Measurements from ENCODE around the gene PGRMC2.
"Not testable (repeated sequence)": the region's sequence is repeated elsewhere in the genome, so short reads cannot be mapped to it uniquely, and the experiment has no call there.

The PGRMC2 gene

GRCh38 chr4:128267171-128267570 is 20.4 kb downstream of the PGRMC2 start:
- not testable (repeated sequence) for H3K27me3 ChIP-seq (ENCODE audit: low read depth, low read length); H3K4me3 ChIP-seq (ENCODE audit: low read depth in 1 of 2, low read length in 2 of 2); H3K9me3 ChIP-seq (ENCODE audit: control insufficient read depth in 1 of 2, low read length in 2 of 2); H3K4me1 ChIP-seq (ENCODE audit: control insufficient read depth in 1 of 2, insufficient read depth in 2 of 2, low read length in 2 of 2); H3K27ac ChIP-seq (ENCODE audit: low read length)
- peaks cover 11 to 18% of the 10 kb centered on the region in 2 donors for H3K36me3 ChIP-seq (ENCODE audit: control insufficient read depth in 1 of 2, insufficient read depth in 2 of 2, low read length in 2 of 2)

GRCh38 chr4:128265550-128265949 is 22.1 kb downstream of the PGRMC2 start:
- not testable (repeated sequence) for H3K27me3 ChIP-seq (ENCODE audit: low read depth, low read length); H3K9me3 ChIP-seq (ENCODE audit: control insufficient read depth in 1 of 2, low read length in 2 of 2); H3K27ac ChIP-seq (ENCODE audit: low read length); H3K4me1 ChIP-seq (ENCODE audit: control insufficient read depth in 1 of 2, insufficient read depth in 2 of 2, low read length in 2 of 2); H3K4me3 ChIP-seq (ENCODE audit: low read depth in 1 of 2, low read length in 2 of 2)
- H3K36me3 ChIP-seq (ENCODE audit: control insufficient read depth in 1 of 2, insufficient read depth in 2 of 2, low read length in 2 of 2): peaks cover 11% of the 10 kb centered on the region in 2 donors

GRCh38 chr4:128259889-128260288 is 27.7 kb downstream of the PGRMC2 start:
- H3K27ac ChIP-seq (ENCODE audit: low read length); H3K27me3 ChIP-seq (ENCODE audit: low read depth, low read length); H3K36me3 ChIP-seq (ENCODE audit: control insufficient read depth in 1 of 2, insufficient read depth in 2 of 2, low read length in 2 of 2); H3K4me1 ChIP-seq (ENCODE audit: control insufficient read depth in 1 of 2, insufficient read depth in 2 of 2, low read length in 2 of 2); H3K9me3 ChIP-seq (ENCODE audit: control insufficient read depth in 1 of 2, low read length in 2 of 2); H3K4me3 ChIP-seq (ENCODE audit: low read depth in 1 of 2, low read length in 2 of 2): not testable (repeated sequence)

- not testable (repeated sequence) for H3K9me3 ChIP-seq (ENCODE audit: control insufficient read depth in 1 of 2, low read length in 2 of 2); H3K4me1 ChIP-seq (ENCODE audit: control insufficient read depth in 1 of 2, insufficient read depth in 2 of 2, low read length in 2 of 2); H3K4me3 ChIP-seq (ENCODE audit: low read depth in 1 of 2, low read length in 2 of 2); H3K27me3 ChIP-seq (ENCODE audit: low read depth, low read length); H3K27ac ChIP-seq (ENCODE audit: low read length); H3K36me3 ChIP-seq (ENCODE audit: control insufficient read depth in 1 of 2, insufficient read depth in 2 of 2, low read length in 2 of 2)
Observed at GRCh38 chr4:128258166-128258565, 29.4 kb downstream of the PGRMC2 start.

GRCh38 chr4:128256539-128256938 is 31.1 kb downstream of the PGRMC2 start:
- Histone ChIP-seq H3K27ac (ENCODE audit: low read length) (no peak overlapping the region), H3K36me3 (ENCODE audit: control insufficient read depth in 1 of 2, insufficient read depth in 2 of 2, low read length in 2 of 2) (no peaks in the 10 kb centered on the region), H3K4me3 (ENCODE audit: low read depth in 1 of 2, low read length in 2 of 2) (no peak overlapping the region), H3K9me3 (ENCODE audit: control insufficient read depth in 1 of 2, low read length in 2 of 2) (no peaks in the 10 kb centered on the region), H3K4me1 (ENCODE audit: control insufficient read depth in 1 of 2, insufficient read depth in 2 of 2, low read length in 2 of 2) (no peaks in the 10 kb centered on the region), H3K27me3 (ENCODE audit: low read depth, low read length) (no peaks in the 10 kb centered on the region)

GRCh38 chr4:128255906-128256305 is 31.7 kb downstream of the PGRMC2 start:
- H3K4me1 ChIP-seq (ENCODE audit: control insufficient read depth in 1 of 2, insufficient read depth in 2 of 2, low read length in 2 of 2): no peaks in the 10 kb centered on the region
- H3K36me3 ChIP-seq (ENCODE audit: control insufficient read depth in 1 of 2, insufficient read depth in 2 of 2, low read length in 2 of 2): no peaks in the 10 kb centered on the region
- H3K4me3 ChIP-seq (ENCODE audit: low read depth in 1 of 2, low read length in 2 of 2): no peak overlapping the region
- H3K9me3 ChIP-seq (ENCODE audit: control insufficient read depth in 1 of 2, low read length in 2 of 2): no peaks in the 10 kb centered on the region
- H3K27ac ChIP-seq (ENCODE audit: low read length): no peak overlapping the region
- no peaks in the 10 kb centered on the region for H3K27me3 ChIP-seq (ENCODE audit: low read depth, low read length)

- Histone ChIP-seq H3K4me1 (ENCODE audit: control insufficient read depth in 1 of 2, insufficient read depth in 2 of 2, low read length in 2 of 2) (no peaks in the 10 kb centered on the region), H3K4me3 (ENCODE audit: low read depth in 1 of 2, low read length in 2 of 2) (no peak overlapping the region), H3K27ac (ENCODE audit: low read length) (no peak overlapping the region), H3K36me3 (ENCODE audit: control insufficient read depth in 1 of 2, insufficient read depth in 2 of 2, low read length in 2 of 2) (no peaks in the 10 kb centered on the region), H3K9me3 (ENCODE audit: control insufficient read depth in 1 of 2, low read length in 2 of 2) (peaks cover 0 to 3% of the 10 kb centered on the region in 2 donors), H3K27me3 (ENCODE audit: low read depth, low read length) (no peaks in the 10 kb centered on the region)
Observed at GRCh38 chr4:128249787-128250668, 37.6 kb downstream of the PGRMC2 start.

- Histone ChIP-seq H3K36me3 (ENCODE audit: control insufficient read depth in 1 of 2, insufficient read depth in 2 of 2, low read length in 2 of 2) (no peaks in the 10 kb centered on the region), H3K27ac (ENCODE audit: low read length) (no peak overlapping the region), H3K4me1 (ENCODE audit: control insufficient read depth in 1 of 2, insufficient read depth in 2 of 2, low read length in 2 of 2) (no peaks in the 10 kb centered on the region), H3K9me3 (ENCODE audit: control insufficient read depth in 1 of 2, low read length in 2 of 2) (peaks cover 0 to 3% of the 10 kb centered on the region in 2 donors), H3K27me3 (ENCODE audit: low read depth, low read length) (no peaks in the 10 kb centered on the region), H3K4me3 (ENCODE audit: low read depth in 1 of 2, low read length in 2 of 2) (no peak overlapping the region)
Observed at GRCh38 chr4:128247906-128248305, 39.7 kb downstream of the PGRMC2 start.

- H3K27me3 ChIP-seq (ENCODE audit: low read depth, low read length); H3K36me3 ChIP-seq (ENCODE audit: control insufficient read depth in 1 of 2, insufficient read depth in 2 of 2, low read length in 2 of 2); H3K4me3 ChIP-seq (ENCODE audit: low read depth in 1 of 2, low read length in 2 of 2); H3K4me1 ChIP-seq (ENCODE audit: control insufficient read depth in 1 of 2, insufficient read depth in 2 of 2, low read length in 2 of 2); H3K9me3 ChIP-seq (ENCODE audit: control insufficient read depth in 1 of 2, low read length in 2 of 2); H3K27ac ChIP-seq (ENCODE audit: low read length): not testable (repeated sequence)
Observed at GRCh38 chr4:128245391-128245790, 42.2 kb downstream of the PGRMC2 start.

GRCh38 chr4:128244379-128244778 is 43.2 kb downstream of the PGRMC2 start:
- Histone ChIP-seq H3K4me3 (ENCODE audit: low read depth in 1 of 2, low read length in 2 of 2) (no peak overlapping the region), H3K27me3 (ENCODE audit: low read depth, low read length) (no peaks in the 10 kb centered on the region), H3K27ac (ENCODE audit: low read length) (no peak overlapping the region), H3K9me3 (ENCODE audit: control insufficient read depth in 1 of 2, low read length in 2 of 2) (peaks cover 0 to 3% of the 10 kb centered on the region in 2 donors), H3K36me3 (ENCODE audit: control insufficient read depth in 1 of 2, insufficient read depth in 2 of 2, low read length in 2 of 2) (no peaks in the 10 kb centered on the region), H3K4me1 (ENCODE audit: control insufficient read depth in 1 of 2, insufficient read depth in 2 of 2, low read length in 2 of 2) (no peaks in the 10 kb centered on the region)

GRCh38 chr4:128242601-128243000 is 45.0 kb downstream of the PGRMC2 start:
- H3K9me3 ChIP-seq (ENCODE audit: control insufficient read depth in 1 of 2, low read length in 2 of 2): no peaks in the 10 kb centered on the region
- no peak overlapping the region for H3K27ac ChIP-seq (ENCODE audit: low read length)
- no peaks in the 10 kb centered on the region for H3K4me1 ChIP-seq (ENCODE audit: control insufficient read depth in 1 of 2, insufficient read depth in 2 of 2, low read length in 2 of 2)
- no peaks in the 10 kb centered on the region for H3K27me3 ChIP-seq (ENCODE audit: low read depth, low read length)
- no peaks in the 10 kb centered on the region for H3K36me3 ChIP-seq (ENCODE audit: control insufficient read depth in 1 of 2, insufficient read depth in 2 of 2, low read length in 2 of 2)
- no peak overlapping the region for H3K4me3 ChIP-seq (ENCODE audit: low read depth in 1 of 2, low read length in 2 of 2)

- Histone ChIP-seq H3K4me1 (ENCODE audit: control insufficient read depth in 1 of 2, insufficient read depth in 2 of 2, low read length in 2 of 2) (no peaks in the 10 kb centered on the region), H3K9me3 (ENCODE audit: control insufficient read depth in 1 of 2, low read length in 2 of 2) (no peaks in the 10 kb centered on the region), H3K27ac (ENCODE audit: low read length) (no peak overlapping the region), H3K27me3 (ENCODE audit: low read depth, low read length) (no peaks in the 10 kb centered on the region), H3K4me3 (ENCODE audit: low read depth in 1 of 2, low read length in 2 of 2) (no peak overlapping the region), H3K36me3 (ENCODE audit: control insufficient read depth in 1 of 2, insufficient read depth in 2 of 2, low read length in 2 of 2) (no peaks in the 10 kb centered on the region)
Observed at GRCh38 chr4:128241981-128242380, 45.6 kb downstream of the PGRMC2 start.
